ENCODE data around the gene RASA3. TPM values are rescaled to one million over a fixed set of nuclear protein-coding genes. Genes with fewer than 3 reads are reported as not detected.

RASA3 gene
- total and polyA plus RNA-seq, 2 of the 8 experiments (the other 6 are each of a cell fraction or from before 2014, with no cell fraction given), result 7.5 to 21.9 TPM

DNA sequence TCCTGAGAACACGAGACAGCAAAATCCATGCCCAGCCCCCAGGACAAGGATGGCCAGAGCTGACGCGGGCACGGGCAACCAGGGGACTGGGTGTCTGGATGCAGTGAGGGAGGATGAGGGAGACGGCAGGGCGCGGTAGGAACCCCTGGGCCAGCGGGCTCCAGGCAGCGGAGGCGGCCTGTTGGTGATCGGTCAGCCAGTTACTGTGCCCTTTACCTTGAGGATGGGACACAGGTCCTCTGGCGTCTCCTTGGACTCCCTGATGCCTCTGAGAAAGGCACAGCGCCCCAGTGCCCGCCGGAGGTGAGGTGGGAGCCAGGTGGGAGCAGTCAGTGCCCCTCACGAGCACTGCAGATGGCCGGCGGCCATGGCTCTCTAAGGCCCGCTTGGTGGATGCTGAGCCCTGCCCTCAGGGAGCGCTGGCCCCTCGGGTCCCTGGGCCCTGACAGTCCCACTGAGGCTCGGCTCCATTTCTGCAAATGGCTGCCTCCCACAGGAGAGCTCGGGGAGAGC is 189.8 kb downstream of the RASA3 start:
- Histone ChIP-seq H3K14ac (ENCODE audit: insufficient read length) (no peak overlapping the region), H3K27me3 (replicated peaks in 1 of 4; ENCODE audit: control insufficient read depth in 3 of 4, extremely low read depth in 1 of 4, insufficient read depth in 3 of 4, low read length in 3 of 4) (no peaks in the 10 kb centered on the region), H3K4me3 (ENCODE audit: extremely low read depth in 1 of 4, insufficient read depth in 2 of 4, low read depth in 3 of 4, low read length in 4 of 4) (no peak overlapping the region), H3K23ac (ENCODE audit: insufficient read length) (no peak overlapping the region), H3K27ac (ENCODE audit: low read depth, low read length) (no peak overlapping the region), H3K4ac (replicated peaks; ENCODE audit: insufficient read length, low read depth, low read length) (no peak overlapping the region), H2BK12ac (ENCODE audit: low read depth, low read length) (no peak overlapping the region), H3K18ac (ENCODE audit: extremely low read depth, low read length) (no peak overlapping the region), H3K79me1 (ENCODE audit: low read depth, low read length) (no peaks in the 10 kb centered on the region), H4K5ac (ENCODE audit: insufficient read length, low read depth, low read length) (no peak overlapping the region), H2BK5ac (ENCODE audit: low read depth, low read length) (no peak overlapping the region), H2BK120ac (replicated peaks; ENCODE audit: low read depth, low read length) (no peak overlapping the region), H3K9me3 (ENCODE audit: insufficient read depth in 2 of 2, low read depth in 1 of 2, low read length in 1 of 2) (no peaks in the 10 kb centered on the region), H4K8ac (ENCODE audit: extremely low read depth, insufficient read depth, low read length) (no peak overlapping the region), H3K9ac (replicated peaks in 1 of 4; ENCODE audit: extremely low read depth in 1 of 4, low read depth in 3 of 4, low read length in 3 of 4) (no peak overlapping the region), H3K4me1 (replicated peaks in 1 of 4; ENCODE audit: control insufficient read depth in 3 of 4, insufficient read depth in 4 of 4, low read length in 3 of 4) (no peaks in the 10 kb centered on the region), H2AFZ (ENCODE audit: low read length) (no peak overlapping the region), H4K20me1 (replicated peaks in 1 of 2; ENCODE audit: control insufficient read depth in 1 of 2, insufficient read depth in 2 of 2, low read length in 2 of 2) (peaks cover 0 to 2% of the 10 kb centered on the region in 2 experiments), H3K36me3 (ENCODE audit: control insufficient read depth in 2 of 4, insufficient read depth in 4 of 4, low read length in 3 of 4) (no peaks in the 10 kb centered on the region), H2BK15ac (ENCODE audit: low read length) (no peak overlapping the region), H3K4me2 (ENCODE audit: insufficient read depth in 1 of 2, low read depth in 2 of 2, low read length in 2 of 2) (no peak overlapping the region), H3K23me2 (ENCODE audit: low read depth, low read length) (no peaks in the 10 kb centered on the region), H2AK5ac (ENCODE audit: low read depth, low read length) (no peak overlapping the region), H3K56ac (replicated peaks; ENCODE audit: insufficient read length, low read depth, low read length) (no peak overlapping the region), H2BK20ac (ENCODE audit: low read length) (no peak overlapping the region), H3K79me2 (ENCODE audit: control insufficient read depth in 1 of 2, insufficient read depth in 2 of 2, low read length in 2 of 2) (no peaks in the 10 kb centered on the region), H4K91ac (replicated peaks; ENCODE audit: insufficient read length, low read length) (no peak overlapping the region)
- ChIA-PET POLR2A (ENCODE audit: partially characterized antibody) (no interaction called here), CTCF (ENCODE audit: partially characterized antibody) (interaction anchor here (1.1 kb wide), 1 partner anchor 285 kb away, joined by 3 read pairs; no protein-coding TSS in a partner anchor)
- FAIRE-seq (no peak), DNase-seq (ENCODE audit: low read depth in 1 of 2, low spot score in 2 of 2) (no peak)
- WGBS, 2 experiments (ENCODE audit: extremely low coverage in 1 of 2, insufficient coverage in 1 of 2, insufficient read length in 1 of 2, insufficient replicate concordance in 2 of 2, low coverage in 1 of 2, low lambda C conversion rate in 2 of 2, missing lambda C conversion rate in 1 of 2), result 95% methylated on average over 18 of the region's 23 CpGs; no CpG with 5 or more reads in 1 of the 2 experiments
- TF ChIP-seq SP1 (IDR thresholded peaks at IDR 0.05; ENCODE audit: low read depth, low read length) (no peak), JUN (IDR thresholded peaks at IDR 0.05; ENCODE audit: low read depth, low read length) (no peak), CBX5 (IDR thresholded peaks at IDR 0.05; ENCODE audit: low read depth, low read length) (no peak)
